ENCODE results near the gene GALK2. TPM values are rescaled to one million over a fixed set of nuclear protein-coding genes. Genes with fewer than 3 reads are reported as not detected.

The GALK2 gene
- total and polyA plus RNA-seq, 2 of the 8 experiments (the other 6 are each of a cell fraction or from before 2014, with no cell fraction given), result 8.7 to 16.1 TPM

- TF ChIP-seq NRF1 (IDR thresholded peaks at IDR 0.05; ENCODE audit: low read depth, low read length), result no peak
- no peak for TF ChIP-seq E2F6 (IDR thresholded peaks at IDR 0.05)
- TF ChIP-seq ATF2 (IDR thresholded peaks at IDR 0.05; ENCODE audit: low read length), result no peak
- no peak for TF ChIP-seq CTBP2 (IDR thresholded peaks at IDR 0.05; ENCODE audit: borderline replicate concordance, insufficient read depth, insufficient read length, low read length)
- TF ChIP-seq BRCA1 (IDR thresholded peaks at IDR 0.05; ENCODE audit: low read depth, low read length), result no peak
- no peak for TF ChIP-seq JUN (IDR thresholded peaks at IDR 0.05; ENCODE audit: low read depth, low read length)
- TF ChIP-seq MAX (IDR thresholded peaks at IDR 0.05), result no peak
- no peak for TF ChIP-seq SP4 (IDR thresholded peaks at IDR 0.05; ENCODE audit: low read length)
- no peak for TF ChIP-seq POLR2AphosphoS5 (IDR thresholded peaks at IDR 0.05; ENCODE audit: low read depth, low read length)
Measured at GRCh38 chr15:49148298-49148697, 21.7 kb upstream of the GALK2 start (continued).

Data from H1 (cell line).